GM18951 (cell line): ENCODE data around the gene MACROD2.
"Not testable (repeated sequence)": the region's sequence is repeated elsewhere in the genome, so short reads cannot be mapped to it uniquely, and the experiment has no call there.

Experiments used
- POLR2A ChIP-seq: IDR thresholded peaks from 4 replicates; pipeline ENCODE4 v1.6.1; 2011; ENCODE audit warnings: mild to moderate bottlenecking; ENCODE audit not compliant: insufficient read length, insufficient read depth; ENCODE audit errors: extremely low read depth
- in situ Hi-C: fragments of 300-500 bp; cut with MboI; formaldehyde crosslinking; loops from one replicate; pipeline ENCODE4 v1.12.0; 2022; ENCODE audit warnings: low sequenced_read_pairs, mixed read lengths, inconsistent platforms; ENCODE audit not compliant: unreplicated experiment

MACROD2 gene

GRCh38 chr20:14902432-14903089, 907.2 kb downstream of the MACROD2 start:
- no peak for TF ChIP-seq POLR2A
- in situ Hi-C loops = no loop called here

GRCh38 chr20:14906908-14907434, 911.7 kb downstream of the MACROD2 start:
- TF ChIP-seq POLR2A = no peak
- in situ Hi-C loops = no loop called here

GRCh38 chr20:14910126-14910525, 914.8 kb downstream of the MACROD2 start:
- in situ Hi-C loops = no loop called here
- no peak for TF ChIP-seq POLR2A

- TF ChIP-seq POLR2A = no peak
- in situ Hi-C loops = no loop called here
These were observed 918.7 kb downstream of the MACROD2 start for GRCh38 chr20:14913896-14914620.

- in situ Hi-C loops = no loop called here
These were observed 919.3 kb downstream of the MACROD2 start for GRCh38 chr20:14914633-14915032.

GRCh38 chr20:14915356-14915755, 920.0 kb downstream of the MACROD2 start:
- TF ChIP-seq POLR2A = no peak
- in situ Hi-C loops = no loop called here

More at GRCh38 chr20:14914633-14915032, 919.3 kb downstream of the MACROD2 start:
- no peak for TF ChIP-seq POLR2A

- TF ChIP-seq POLR2A = no peak
- in situ Hi-C loops = no loop called here
These were observed 921.1 kb downstream of the MACROD2 start for GRCh38 chr20:14916360-14916920.

GRCh38 chr20:14918281-14918680, 923.0 kb downstream of the MACROD2 start:
- in situ Hi-C loops = no loop called here
- no peak for TF ChIP-seq POLR2A

GRCh38 chr20:14918976-14919375, 923.7 kb downstream of the MACROD2 start:
- in situ Hi-C loops = no loop called here
- TF ChIP-seq POLR2A = no peak

- in situ Hi-C loops = no loop called here
- TF ChIP-seq POLR2A = no peak
These were observed 924.3 kb downstream of the MACROD2 start for GRCh38 chr20:14919501-14920081.

GRCh38 chr20:14921513-14921912, 926.2 kb downstream of the MACROD2 start:
- no peak for TF ChIP-seq POLR2A

GRCh38 chr20:14922503-14923267, 927.4 kb downstream of the MACROD2 start:
- in situ Hi-C loops = no loop called here
- no peak for TF ChIP-seq POLR2A

More at GRCh38 chr20:14921513-14921912, 926.2 kb downstream of the MACROD2 start:
- in situ Hi-C loops = no loop called here

GRCh38 chr20:14924433-14924832, 929.1 kb downstream of the MACROD2 start:
- in situ Hi-C loops = no loop called here
- TF ChIP-seq POLR2A = no peak

- in situ Hi-C loops = no loop called here
- no peak for TF ChIP-seq POLR2A
These were observed 930.0 kb downstream of the MACROD2 start for GRCh38 chr20:14925300-14925699.

GRCh38 chr20:14926436-14926835, 931.1 kb downstream of the MACROD2 start:
- in situ Hi-C loops = not testable (repeated sequence)
